Activated T-helper 1 cell treated with Interleukin-2 at 50 U/mL for 16 hours (primary cell): ENCODE measurements around the gene KRTAP10-11.
"Not testable (repeated sequence)": the region's sequence is repeated elsewhere in the genome, so short reads cannot be mapped to it uniquely, and the experiment has no call there.

Source experiments
- DNase-seq: peaks from one replicate; pipeline ENCODE4 v3.0.0-alpha.2; 2020; ENCODE audit warnings: low read depth

Gene KRTAP10-11

DNA sequence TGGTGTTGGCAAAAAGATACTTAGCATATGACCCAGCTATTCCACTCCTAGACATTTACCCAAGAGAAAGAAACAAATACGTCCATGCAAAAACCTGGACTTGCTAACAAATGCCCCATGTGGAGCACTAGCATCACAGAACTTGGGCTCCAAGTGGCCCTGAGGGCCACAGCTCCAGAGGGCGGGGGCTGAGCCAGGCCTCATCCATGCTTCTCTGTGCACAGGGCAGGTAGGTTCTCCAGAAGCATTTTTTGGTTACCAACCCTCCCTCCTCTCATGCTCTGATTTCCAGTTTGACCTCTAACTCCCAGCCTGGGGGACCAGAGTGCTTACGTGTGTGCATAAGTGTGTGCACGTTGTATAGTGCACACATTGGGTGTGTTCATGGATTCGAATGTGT, 18.5 kb downstream of the KRTAP10-11 start:
- DNase-seq = no peak

DNA sequence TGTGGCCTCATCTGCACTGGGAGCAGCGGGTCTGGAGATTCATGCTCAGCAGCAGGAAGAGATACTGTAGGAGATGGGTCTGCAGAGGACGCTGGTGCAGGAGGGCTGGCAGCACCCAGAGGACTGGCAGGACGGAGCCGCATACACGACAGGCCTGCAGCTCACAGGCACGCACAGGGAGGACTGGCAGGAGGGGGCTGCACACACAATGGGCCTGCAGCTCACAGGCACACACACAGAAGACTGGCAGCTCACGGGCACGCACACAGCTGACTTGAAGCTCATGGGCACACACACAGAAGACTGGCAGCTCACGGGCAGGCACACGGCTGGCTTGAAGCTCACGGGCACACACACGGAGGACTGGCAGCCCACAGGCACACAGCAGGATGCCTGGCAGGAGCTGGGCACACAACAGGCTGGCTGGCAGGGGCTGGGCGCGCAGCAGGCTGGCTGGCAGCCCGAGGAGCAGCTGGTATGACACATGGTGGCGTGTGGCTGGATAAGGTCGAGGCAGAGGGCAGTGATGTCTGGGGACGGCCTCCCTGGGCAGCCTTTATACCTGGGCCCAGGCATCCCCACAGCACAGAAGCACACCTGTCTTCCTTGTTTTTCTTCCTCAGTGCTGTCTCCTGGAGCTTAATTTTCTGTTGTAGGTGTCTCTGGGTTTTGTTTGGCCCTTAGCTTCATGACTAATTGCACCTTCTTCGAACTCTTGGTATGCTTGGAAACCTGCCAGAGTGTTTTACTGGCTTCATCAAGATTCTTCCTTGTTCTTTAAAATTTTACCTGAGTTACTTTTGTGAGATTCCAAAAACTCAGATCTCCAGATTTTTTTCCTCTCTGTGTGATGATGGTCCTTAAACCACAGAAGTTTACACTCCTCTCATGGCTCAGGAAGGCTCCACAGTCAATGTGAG, 20.4 kb downstream of the KRTAP10-11 start, which contains the start of gene KRTAP12-2:
Gene KRTAP12-2, minus strand, starts transcription at position 527 of the 920 bp plus-strand sequence. Its CDS starts 41 bp downstream, at position 486.
- no peak for DNase-seq

DNA sequence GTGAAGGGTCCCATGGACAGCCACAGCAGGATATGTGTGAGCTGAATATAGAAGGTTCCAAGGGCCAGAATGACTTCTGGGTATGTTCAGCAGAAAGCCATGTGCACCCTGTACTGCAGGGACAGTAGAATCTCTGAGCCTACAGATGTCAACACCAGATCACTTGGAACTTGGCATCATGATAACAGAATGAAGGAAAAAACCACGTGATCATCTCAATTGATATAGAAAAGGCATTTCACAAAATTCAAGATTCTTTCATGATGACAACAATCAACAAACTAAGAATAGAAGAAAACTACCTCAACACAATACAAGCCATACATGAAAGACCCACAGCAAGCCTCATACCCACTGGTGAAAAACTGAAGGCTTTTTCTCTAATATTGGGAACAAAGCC, 21.4 kb downstream of the KRTAP10-11 start:
- DNase-seq = no peak

DNA sequence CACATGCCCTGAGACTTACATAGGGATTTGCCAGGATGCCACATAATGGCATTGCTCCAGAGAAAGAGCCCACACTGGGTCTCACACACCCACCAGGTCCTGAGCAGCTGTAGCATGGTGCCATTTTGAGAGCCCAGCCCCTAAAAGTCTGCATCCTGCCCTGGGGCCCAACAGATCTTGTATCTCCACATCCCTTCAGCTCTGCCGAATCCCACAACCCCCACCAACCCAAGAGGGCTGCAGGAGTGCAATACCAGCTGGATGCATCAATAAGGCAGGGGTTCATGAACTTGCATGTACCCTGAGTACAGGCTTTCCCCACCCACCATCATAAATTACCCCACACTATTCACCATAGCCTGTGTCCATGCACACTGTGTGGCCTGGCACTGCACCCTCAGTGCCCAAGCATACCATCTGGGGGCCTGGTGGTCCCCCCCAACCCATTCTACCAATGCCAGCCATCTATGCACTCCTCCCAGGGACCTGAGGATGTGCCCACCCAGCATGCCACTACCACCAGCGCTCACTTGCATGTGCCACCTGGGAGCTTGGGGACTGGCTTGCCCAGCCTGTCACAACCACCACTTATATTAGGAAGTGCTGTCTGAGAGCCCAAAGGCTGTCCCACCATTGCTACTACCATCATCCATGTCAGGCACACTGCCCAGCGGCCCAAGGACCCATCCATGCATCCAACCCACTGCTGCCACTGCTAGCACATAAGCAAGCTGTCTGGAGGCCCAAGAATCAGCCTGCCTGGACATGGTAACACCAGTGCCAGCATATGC, 24.6 kb downstream of the KRTAP10-11 start:
- no peak for DNase-seq

DNA sequence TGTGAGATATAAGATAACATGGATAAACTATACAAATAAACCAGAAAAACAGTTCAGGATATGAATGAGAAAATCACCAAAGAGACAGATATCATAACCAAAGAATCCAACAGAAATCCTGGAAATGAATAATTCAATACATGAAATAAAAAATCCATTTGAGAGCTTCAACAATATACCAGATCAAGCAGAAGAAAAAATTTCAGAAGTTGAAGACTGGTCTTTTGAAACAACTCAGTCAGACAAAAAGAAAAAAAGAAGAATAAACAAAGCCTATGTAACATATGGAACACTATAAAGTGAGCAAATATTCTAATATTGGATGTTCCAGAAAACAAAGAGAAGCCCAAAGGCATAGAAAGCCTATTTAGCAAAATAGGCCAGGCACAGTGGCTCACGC, 25.7 kb downstream of the KRTAP10-11 start:
- no peak for DNase-seq

DNA sequence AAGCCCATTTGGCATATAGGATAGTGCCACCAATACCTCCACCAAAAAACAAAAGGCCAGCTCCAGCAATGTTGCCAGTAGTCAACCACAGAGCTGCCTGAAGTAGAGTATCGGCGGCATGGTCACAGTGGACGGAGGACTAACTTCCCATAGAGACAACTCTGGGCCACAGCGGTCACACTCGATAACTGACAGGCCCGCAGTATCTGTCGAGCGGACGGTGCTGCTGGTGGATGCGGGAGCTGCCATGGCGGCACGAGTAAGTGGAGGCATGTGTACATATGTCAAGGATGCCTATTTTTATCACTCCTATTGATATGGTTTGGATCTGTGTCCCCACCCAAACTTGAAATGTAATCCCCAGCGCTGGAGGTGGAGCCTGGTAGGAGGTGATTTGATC, 31.7 kb downstream of the KRTAP10-11 start:
- no peak for DNase-seq

DNA sequence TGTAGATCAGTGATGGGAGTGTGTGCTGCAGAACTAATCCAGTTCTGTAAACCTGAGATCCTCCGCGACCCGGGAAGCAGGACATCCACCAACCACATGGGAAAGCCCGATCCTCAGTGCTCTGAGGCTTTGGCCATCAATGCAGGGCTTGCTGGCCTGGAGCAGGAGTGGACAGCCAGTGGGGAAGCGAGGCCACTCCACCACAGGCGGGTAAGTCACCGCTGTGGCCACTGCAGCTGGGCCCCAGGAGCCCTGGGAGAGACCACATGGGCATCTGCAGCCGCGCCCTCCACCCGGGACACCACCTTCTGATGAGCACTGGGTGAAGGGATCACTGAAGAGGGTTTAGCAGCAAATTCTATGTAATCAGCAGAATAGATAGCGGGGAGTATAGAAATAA, 34.9 kb downstream of the KRTAP10-11 start:
- no peak for DNase-seq

DNA sequence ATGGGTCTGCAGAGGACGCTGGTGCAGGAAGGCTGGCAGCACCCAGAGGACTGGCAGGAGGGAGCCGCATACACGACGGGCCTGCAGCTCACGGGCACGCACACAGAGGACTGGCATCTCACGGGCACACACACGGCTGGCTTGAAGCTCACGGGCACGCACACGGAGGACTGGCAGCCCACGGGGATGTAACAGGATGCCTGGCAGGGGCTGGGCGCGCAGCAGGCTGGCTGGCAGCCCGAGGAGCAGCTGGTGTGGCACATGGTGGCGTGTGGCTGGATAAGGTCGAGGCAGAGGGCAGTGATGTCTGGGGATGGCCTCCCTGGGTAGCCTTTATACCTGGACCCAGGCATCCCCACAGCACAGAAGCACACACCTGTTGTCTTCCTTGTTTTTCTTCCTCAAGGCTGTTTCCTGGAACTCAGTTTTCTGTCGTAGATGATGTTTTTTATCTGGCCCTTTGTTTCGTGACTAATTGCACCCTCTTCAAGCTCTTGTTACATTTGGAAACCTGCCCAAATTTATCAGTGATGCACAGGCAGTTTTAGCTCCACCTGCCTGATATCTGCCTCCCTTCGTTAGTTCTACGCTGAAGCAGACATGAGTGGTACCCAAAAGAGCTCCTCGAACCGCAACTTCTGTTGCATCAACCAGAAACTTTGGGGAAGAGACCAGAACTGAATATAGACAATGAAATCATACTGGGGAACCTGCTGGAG, 35.8 kb downstream of the KRTAP10-11 start, which contains the start of gene KRTAP12-1:
Gene KRTAP12-1, minus strand, starts transcription at position 303 of the 719 bp plus-strand sequence. Its CDS starts 40 bp downstream, at position 263.
- no peak for DNase-seq

DNA sequence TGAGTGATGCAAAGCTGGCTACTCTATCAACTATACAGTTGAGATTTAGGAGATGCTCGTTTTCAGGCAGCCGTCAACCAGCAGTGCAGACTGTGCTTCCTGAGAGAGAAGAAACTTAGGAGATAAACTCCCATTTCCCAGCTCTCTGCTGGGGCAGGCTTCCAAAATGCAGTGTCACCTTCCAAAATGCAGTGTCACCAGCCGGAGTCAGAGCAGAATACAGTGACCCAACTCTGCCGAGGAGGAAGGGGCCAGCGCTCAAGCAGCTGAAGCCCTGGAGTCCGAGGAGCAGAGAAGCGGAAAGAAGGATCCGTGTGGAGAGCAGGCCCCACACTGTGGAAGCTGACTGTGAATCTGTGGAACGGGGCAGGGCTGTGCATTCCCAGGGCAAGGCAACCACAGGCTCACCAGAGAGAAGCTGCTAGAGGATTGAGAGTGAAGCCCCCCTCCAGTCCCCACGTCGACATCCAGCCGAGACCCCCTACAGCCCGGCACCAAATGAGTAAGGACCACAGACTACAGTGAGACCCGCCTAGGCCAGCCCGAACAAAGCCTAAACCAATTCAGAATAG, 36.5 kb downstream of the KRTAP10-11 start:
- DNase-seq = no peak

DNA sequence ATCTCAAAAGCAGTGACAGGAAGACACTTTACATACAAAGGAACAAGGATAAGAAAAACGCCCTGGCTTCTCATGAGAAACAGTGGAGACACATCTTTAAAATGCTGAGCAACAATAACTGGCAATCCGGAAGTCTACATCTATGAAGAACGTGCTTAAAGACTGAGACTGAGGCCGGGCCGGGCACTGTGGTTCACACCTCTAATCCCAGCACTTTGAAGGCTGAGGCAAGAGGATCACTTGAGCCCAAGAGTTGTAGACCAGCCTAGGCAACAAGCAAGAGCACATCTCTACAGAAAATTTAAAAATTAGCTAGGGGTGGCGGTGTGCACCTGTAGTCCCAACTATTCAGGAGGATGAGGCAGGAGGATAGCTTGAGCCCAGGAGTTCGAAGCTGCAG, 37.9 kb downstream of the KRTAP10-11 start:
- DNase-seq = no peak

DNA sequence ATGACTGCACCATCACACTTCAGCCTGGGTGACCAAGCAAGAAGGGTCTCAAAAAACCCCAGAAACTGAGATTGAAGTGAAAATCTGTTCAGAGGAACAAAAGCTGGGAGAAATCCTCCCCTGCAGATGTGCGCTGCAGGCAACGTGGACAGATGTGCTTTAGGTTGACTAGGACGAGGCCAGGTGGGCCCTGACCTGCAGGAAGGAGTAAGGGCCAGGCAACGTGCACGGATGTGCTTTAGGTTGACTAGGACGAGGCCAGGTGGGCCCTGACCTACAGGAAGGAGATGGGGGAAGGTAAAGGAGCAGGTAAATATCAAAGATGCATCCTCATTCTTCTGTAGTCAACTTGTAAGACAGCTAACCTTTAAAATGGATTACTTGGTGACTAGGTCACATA, 38.3 kb downstream of the KRTAP10-11 start:
- no peak for DNase-seq

DNA sequence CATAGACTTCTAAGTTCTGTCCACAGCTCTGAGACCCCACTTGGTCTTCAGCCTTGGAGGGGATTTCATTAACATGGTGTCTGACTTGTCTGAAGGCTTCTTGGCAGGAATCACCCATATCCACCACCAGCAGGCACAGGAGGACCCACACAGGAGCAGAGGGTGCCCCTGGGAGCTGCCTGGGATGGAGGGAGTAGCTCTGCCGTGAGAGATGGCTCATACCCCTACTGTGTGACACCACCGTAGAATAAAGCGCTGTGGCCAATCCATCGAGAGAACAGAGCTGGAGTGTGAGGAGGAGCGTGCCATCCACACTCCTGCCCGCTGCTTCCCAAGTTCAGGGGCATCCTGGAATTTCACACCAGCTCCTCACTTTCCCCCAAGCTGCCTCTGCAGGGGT, 38.8 kb downstream of the KRTAP10-11 start:
- not testable (repeated sequence) for DNase-seq

DNA sequence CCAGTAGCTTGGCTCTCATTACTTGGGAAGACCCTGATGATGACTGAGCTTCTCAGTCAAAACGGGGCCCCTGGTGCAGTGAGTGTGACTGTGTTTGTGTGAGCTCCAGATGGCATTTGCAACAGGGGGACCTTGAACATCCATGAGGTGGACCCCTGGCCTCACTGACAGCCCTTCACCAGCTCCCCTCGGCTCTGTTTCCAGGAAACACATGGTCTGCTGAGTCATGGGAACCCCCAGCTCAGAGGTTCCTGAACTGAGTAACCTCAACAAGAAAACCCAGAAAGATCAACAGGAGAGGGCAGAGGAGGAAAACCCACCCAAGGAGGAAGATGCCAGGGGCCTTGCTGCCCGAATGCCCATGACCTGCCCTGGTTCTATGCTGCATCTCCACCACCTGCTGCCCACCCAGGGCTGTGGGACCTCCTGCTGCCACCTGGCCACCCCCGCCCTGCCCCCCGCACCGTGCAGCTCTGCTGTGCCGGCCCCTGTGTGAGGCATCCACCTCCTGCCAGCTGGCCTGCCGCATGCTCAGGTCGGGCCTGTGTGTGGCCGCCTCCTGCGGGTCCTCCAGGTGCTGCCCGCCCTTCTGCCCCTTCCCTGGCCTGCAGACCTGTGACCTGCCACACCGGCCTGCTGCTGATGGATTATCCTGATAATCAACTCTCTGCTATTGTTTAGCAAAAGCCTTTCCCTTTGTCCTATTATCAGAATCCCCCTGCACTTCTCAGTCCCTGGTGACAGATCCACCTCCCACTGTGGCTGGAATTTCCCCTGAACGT, 40.0 kb downstream of the KRTAP10-11 start:
- no peak for DNase-seq

DNA sequence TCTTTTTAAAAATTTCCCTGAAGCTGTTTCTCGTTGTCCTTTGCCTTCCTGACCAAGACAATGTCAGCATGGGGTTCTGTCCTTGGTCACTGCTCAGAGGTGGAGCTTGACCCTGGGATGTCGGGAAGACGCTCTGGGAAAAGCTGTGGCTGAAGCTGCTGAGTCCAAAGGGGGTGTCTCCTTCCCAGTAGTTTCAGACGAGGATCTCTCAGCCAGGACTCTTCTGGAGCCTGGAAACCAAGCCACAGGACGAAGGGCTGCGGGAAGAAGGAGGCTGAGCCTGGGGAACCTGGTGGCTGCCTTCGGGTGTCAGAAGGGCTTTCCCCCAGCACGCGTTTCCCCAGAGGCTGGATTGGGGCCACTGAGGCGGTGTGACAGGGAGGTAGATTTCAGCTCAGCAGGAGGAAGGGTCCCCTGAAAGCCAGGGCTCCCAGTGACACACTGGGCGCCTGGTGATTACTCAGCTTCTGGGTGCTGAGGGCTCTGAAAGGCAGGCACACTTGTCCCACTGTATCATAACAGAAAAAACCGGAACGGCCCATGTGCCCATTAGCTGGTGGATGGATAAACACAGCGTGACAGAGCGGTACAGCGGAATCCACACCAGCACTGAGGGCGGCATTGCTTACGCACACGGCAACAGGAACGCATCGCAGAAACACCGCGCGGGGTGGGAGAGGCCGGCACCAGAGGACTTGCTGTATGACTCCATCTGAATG, 40.8 kb downstream of the KRTAP10-11 start:
- DNase-seq = no peak

DNA sequence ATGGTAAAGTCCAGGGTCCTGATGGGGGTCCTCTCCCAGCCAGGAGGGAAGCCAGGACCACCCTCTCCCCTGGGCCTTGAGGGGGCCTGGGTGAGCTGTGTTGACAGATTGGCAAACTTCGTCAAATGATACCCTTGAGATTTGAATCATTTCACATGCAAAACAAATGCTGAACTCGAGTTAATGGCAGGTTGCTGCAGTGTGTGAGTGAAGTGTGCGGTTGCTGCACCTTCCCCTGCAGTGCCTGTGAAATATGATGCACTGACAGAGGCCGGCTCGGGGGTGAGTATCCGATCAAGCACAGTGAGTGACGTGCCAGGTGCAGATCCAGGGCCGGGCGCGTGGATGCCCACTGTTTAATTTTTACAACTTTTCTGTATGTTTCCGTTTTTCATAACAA, 41.5 kb downstream of the KRTAP10-11 start:
- DNase-seq = no peak

DNA sequence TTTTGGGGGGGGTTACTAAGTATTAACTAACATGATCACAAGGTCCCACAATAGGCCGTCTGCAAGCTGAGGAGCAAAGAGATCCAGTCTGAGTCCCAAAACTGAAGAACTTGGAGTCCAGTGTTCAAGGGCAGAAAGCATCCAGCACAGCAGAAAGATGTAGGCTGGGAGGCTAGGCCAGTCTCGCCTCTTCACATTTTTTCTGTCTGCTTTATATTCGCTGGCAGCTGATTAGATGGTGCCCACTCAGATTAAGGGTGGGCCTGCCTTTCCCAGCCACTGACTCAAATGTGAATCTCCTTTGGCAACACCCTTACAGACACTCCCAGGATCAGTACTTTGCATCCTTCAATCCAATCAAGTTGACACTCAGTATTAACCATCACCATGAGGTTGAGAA, 43.5 kb downstream of the KRTAP10-11 start:
- not testable (repeated sequence) for DNase-seq

DNA sequence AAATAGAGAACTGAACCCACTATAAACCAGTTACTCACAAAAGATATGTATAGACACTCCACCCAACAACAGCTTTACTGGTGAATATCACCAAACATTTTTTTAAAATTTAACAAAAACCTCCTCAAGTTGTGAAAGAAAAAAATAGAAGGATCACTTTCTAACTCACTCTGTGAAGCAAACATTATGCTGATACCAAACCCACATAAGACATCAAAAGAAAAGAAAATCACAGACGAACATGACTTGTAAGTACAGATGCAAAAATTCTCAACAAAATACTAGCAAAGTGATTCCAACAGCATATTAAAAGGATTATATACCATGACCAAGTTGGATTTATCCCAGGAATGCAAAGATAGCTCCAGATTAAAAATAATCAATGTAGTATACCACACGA, 45.5 kb downstream of the KRTAP10-11 start:
- DNase-seq = no peak

DNA sequence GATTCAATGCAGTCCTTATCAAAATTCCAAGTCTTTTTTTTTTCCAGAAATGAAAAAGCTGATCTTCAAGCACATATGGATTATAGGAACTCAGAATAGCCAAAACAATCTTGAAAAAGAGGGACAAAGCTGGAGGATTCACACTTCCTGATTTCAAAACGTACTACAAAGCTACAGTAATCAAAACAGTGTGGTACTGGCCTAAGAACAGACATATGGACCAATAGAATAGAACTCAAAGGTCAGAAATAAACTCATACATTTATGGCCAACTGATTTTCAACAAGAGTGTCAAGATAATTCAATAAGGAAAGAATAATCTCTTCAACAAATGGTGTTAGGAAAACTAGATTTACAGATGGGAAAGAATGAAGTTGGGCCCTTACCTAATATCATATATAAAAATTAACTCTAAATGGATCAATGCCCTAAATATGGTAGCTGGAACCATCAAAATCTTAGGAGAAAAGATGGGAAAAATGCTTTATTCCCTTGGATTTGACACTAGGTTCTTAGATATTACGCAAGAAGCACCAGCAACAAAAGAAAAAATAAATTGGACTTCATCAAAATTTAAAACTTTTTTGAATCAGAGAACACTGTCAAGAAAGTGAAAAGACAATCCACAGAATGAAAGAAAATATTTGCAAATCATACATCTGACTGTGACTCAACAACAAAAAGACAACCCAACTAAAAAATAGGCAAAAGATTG, 46.7 kb downstream of the KRTAP10-11 start:
- DNase-seq = no peak

DNA sequence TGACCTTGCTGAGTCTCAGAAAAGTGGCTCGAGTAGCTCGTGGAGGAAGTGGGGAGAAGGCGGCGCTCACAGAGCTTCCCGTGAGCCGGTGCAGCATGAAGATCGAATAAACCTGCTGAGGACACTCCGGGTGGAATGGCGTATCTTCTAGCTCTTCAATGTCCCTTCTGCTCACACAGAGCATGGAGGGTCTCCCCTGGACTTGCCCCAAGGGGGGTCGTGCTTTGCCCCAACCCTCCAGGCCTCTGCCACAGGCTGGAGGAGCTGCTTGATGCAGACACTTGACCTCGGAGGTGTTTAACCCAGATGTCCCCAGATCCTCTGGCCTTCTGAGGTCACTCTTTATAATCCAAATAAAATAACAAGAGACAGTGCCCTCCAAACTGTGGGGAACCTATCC, 48.6 kb downstream of the KRTAP10-11 start:
- DNase-seq = no peak

DNA sequence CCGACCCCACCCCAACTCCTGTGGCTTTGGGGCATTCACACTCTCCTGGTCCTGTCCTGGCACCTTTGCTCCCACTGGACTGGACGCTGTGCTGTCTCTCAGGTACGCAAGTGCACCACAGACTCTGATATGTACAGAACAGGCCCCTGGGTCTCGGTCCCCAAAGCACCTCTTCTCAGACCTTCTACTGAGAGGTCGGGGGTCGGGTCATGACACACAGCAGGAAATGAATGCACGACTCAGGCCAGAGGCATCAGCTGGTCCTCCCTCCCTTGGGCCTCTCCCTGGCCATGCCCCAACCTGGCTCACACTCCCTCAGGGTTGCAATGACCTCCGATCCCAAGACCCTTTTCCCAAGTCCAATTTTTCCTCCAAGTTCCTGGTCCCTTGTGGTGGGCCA, 49.0 kb downstream of the KRTAP10-11 start:
- DNase-seq = no peak
